ENCODE measurements around the gene LLPH.

- no peak for TF ChIP-seq CTCF (IDR thresholded peaks at IDR 0.05)
- no peak for TF ChIP-seq POLR2A (IDR thresholded peaks at IDR 0.05)
- TF ChIP-seq POLR2AphosphoS5 (IDR thresholded peaks at IDR 0.05), result no peak
Measured at GRCh38 chr12:66118240-66118891, 12.2 kb downstream of the LLPH start.
